Subcutaneous adipose tissue (tissue), 4 donors: ENCODE data around the gene PACS2. TPM values are rescaled to one million over a fixed set of nuclear protein-coding genes. Genes with fewer than 3 reads are reported as not detected.

Source experiments
- CTCF ChIP-seq: fragments of 450-650 bp; IDR thresholded peaks from one replicate; pipeline ENCODE4 v1.5.1; 2016; ENCODE audit warnings: low read depth, mild to moderate bottlenecking, control low read depth, antibody characterized with exemption, moderate library complexity
- total RNA-seq, 4 donors: library from RNA; depleted of rRNA; stranded (reverse); fragments of >200 nt; gene quantifications; one replicate each; pipeline ENCODE4 v1.1.0, GENCODE V29; 2016

Gene PACS2
- total RNA-seq, 4 donors from 2014 or later: 37.2 to 124 (median 57.8) TPM

DNA sequence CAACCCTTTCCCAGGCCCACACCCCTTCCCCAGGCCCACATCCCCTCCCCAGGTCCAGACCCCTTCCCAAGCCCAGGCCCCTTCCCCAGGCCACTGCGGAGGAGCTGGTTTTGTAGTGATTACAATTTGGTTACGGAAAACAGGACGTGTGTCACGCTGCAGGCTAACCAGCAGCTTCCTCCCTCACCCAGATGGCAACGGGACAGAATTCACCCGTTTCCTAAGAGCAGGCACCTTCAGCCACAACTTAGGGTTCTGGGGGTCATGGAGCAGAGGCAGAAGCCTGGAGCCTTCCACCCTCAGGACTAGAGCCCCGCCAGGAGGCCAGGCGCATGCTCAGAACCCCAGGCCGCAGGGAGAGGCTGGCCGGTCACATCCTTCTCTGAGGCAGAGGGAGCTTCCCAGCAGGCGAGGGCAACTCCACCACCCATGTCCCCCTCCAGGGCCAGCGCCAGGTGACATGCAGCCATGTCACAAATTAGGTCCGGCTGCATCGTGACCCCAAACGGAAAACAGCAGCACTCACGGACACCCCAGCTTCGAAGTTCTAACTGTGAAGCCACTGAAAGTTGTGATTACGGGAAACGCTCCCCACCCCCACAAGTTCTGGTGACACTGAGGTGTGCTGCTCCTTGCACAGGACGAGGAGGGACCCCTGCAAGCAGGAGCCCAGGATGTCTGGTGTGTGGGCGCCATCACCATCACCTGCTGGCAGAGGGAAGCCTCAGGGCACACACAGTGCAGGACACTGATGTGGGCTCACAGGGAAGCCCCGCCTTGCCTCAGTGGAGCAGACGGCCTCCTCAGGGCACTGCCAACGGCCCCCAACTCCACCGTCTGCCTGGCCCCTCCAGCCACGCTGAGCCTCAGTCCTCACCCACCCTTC is 21.5 kb upstream of the PACS2 start:
- TF ChIP-seq CTCF: no peak

- no peak for TF ChIP-seq CTCF
Measured at GRCh38 chr14:105294142-105294597, 20.4 kb upstream of the PACS2 start.

DNA sequence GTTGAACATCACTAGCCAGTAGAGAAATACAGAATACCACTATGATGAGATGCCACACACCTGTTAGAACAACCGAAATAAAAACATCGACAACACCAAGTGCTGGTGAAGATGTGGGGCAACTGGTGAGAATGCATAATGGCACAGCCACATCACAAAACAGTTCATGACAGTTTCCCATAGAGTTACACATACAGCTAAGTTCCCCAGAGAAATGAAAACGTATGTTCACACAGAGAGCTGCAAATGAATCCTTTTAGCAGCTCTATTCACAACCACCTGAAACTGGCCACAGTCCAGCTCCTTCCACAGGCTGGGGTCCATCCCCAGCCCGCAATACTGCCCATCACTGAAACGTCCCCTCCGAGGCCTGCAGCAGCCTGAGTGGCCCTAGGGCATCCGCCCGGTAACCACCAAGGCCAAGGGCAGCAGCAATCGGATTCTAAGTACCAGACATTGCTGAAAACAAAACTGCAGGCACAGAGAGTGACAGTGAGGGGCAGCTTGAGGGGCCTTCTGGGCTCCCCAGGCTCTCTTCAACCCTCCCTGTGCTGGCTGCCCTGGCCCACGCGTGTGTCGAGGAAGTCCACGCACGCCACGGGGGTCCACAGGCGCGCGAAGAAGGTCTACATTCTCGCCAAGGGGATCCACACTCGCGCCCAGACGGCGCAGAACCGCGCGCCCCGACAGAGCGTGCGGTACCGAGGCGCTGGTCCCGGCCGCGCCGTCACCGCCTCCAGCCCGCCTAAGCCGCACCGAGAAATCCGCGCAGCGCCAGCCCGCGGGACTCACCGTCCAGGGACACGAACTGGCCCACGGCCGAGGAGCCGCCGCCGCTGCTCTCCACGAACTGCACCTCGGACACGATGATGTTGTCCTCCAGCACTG is 14.7 kb upstream of the PACS2 start:
- no peak for TF ChIP-seq CTCF

DNA sequence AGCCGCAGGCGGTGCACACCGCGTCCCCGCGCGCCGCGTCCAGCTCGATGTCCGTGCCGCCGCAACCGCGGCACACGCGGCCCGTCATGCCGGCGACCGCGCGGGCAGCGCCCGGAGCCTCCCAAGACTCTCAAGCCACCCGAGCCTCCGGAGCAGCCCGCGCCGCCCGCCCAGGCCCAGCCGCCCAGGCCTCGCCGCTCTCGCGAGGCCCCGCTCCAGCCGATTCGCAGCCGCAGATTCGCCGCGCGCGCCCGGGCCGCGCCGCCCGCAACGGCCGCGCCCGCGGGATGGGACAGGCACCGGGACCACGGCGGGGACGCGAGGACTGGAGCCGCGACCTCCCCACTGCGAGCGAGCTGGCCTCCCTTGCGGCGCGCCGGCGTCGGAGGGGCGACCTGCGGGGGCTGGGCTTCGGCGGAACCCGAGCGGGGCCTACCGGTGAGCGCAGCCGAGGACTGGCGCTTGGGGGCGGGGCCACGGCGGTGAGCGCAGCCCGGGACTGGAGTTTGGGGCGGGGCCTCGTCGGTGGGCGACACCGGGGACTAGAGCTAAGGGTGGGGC is 13.9 kb upstream of the PACS2 start, which contains the start of gene BRF1:
Gene BRF1 (minus strand): TSS at position 460 of the 561 bp plus-strand sequence. CDS start 372 bp downstream, at position 88.
- TF ChIP-seq CTCF: no peak

GRCh38 chr14:105301103-105301914 is 13.2 kb upstream of the PACS2 start:
- TF ChIP-seq CTCF: no peak

DNA sequence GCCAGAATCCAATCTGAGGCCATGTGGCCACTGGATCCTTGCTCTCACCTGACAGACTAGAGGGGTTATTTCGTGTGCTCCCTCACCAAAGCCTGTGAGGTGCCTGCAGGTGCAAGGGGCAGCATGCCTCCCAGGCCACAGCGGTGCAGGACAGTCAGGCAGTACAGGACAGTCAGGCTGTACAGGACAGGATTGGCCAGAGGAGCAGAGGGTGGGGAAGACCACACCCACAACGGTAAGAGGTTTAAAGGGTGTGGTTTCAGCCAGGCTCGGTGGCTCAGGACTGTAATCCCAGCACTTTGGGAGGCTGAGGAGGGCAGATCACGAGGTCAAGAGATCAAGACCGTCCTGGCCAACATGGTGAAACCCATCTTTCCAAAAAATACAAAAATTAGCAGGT is 10.6 kb upstream of the PACS2 start:
- TF ChIP-seq CTCF: no peak
